Activated naive CD8-positive, alpha-beta T cell treated with anti-CD3 and anti-CD28 coated beads for 36 hours (primary cell): ENCODE measurements around the gene TBX4. TPM values are rescaled to one million over a fixed set of nuclear protein-coding genes. Genes with fewer than 3 reads are reported as not detected.

Source experiments
- DNase-seq: peaks from one replicate; pipeline ENCODE4 v3.0.0; 2021
- H3K27ac Mint-ChIP-seq: one replicate; pipeline ENCODE4 v1.8.0; 2022; ENCODE audit warnings: mild to moderate bottlenecking, moderate library complexity, mixed read lengths
- H3K27me3 Mint-ChIP-seq: one replicate; pipeline ENCODE4 v1.8.0; 2022; ENCODE audit warnings: mild to moderate bottlenecking, mixed read lengths
- H3K36me3 Mint-ChIP-seq: one replicate; pipeline ENCODE4 v1.8.0; 2021; ENCODE audit warnings: mild to moderate bottlenecking, mixed read lengths
- H3K4me1 Mint-ChIP-seq: one replicate; pipeline ENCODE4 v1.8.0; 2021; ENCODE audit warnings: mixed read lengths
- H3K4me3 Mint-ChIP-seq: one replicate; pipeline ENCODE4 v1.8.0; 2022; ENCODE audit warnings: mild to moderate bottlenecking, moderate library complexity, mixed read lengths
- H3K9me3 Mint-ChIP-seq: one replicate; pipeline ENCODE4 v1.8.0; 2022; ENCODE audit warnings: mixed read lengths
- total RNA-seq, 2 experiments: library from RNA; stranded (reverse); gene quantifications; one replicate each; pipeline ENCODE4 v1.2.3, GENCODE V29; 2021

TBX4 gene
- total RNA-seq, 2 experiments from 2014 or later = not detected

DNA sequence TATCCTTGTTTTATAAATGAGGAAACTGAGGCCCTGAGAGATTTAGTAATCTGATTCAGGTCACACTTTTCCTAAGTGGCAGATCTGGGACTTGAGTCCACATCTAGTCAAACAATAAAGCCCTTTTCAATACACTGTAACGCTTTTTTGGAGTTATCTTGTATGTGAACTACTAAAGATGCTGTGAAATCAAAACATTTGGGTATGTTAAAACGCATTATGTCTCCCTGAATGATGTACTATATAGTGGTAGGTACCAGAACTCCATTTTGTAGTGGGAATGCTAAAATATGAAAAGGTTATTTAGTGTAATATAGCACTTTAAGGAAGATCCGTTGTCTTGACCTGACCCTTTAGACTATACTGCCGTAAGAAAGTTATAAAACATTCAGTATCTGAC, 81.6 kb downstream of the TBX4 start:
- Mint-ChIP-seq H3K4me3 (no peak overlapping the region), H3K36me3 (no peaks in the 10 kb centered on the region), H3K27ac (no peak overlapping the region)

DNA sequence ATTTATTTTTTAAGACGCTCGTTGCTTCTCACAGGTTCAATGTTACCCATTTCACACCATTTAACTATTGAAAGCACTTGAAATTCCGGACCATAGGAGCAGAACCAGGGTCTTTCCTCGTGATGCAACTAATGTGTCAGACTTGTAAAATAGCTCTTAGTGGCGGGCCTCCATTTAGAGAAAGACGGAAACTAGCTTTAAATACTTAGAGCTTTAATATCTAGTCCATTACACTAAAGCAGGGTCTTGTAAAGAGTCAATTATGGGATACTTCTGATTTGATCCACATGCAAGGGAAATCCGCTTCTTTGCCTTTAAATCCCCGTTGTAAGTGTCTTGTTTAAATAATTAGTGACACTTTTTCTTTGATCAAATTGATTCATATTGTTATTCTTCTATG, 82.2 kb downstream of the TBX4 start:
- Mint-ChIP-seq H3K36me3 (no peaks in the 10 kb centered on the region), H3K27ac (no peak overlapping the region), H3K4me3 (no peak overlapping the region), H3K9me3 (no peaks in the 10 kb centered on the region), H3K4me1 (no peaks in the 10 kb centered on the region), H3K27me3 (peaks cover 13% of the 10 kb centered on the region)
- DNase-seq = no peak

More for the DNA sequence above, 81.6 kb downstream of the TBX4 start:
- no peak for DNase-seq
- H3K4me1 Mint-ChIP-seq = no peaks in the 10 kb centered on the region
- no peaks in the 10 kb centered on the region for H3K9me3 Mint-ChIP-seq
- H3K27me3 Mint-ChIP-seq = peaks cover 13% of the 10 kb centered on the region

Other genes starting within 250 kb of the TBX4 start
- not detected for gene TBX2, start 52.6 kb upstream of the TBX4 start, total RNA-seq
- gene NACA2, start 138.8 kb downstream of the TBX4 start, total RNA-seq = not detected